NCI-H1105 (cell line): ENCODE measurements around the gene RBM20.
A peak's percentile ranks its signal among the peaks of the same experiment; 100 is the strongest.
"Not testable (repeated sequence)": the region's sequence is repeated elsewhere in the genome, so short reads cannot be mapped to it uniquely, and the experiment has no call there.

Source experiments
- DNase-seq: peaks from one replicate; lab custom pipeline; 2025; lab: John Stamatoyannopoulos, UW

Gene RBM20

DNA sequence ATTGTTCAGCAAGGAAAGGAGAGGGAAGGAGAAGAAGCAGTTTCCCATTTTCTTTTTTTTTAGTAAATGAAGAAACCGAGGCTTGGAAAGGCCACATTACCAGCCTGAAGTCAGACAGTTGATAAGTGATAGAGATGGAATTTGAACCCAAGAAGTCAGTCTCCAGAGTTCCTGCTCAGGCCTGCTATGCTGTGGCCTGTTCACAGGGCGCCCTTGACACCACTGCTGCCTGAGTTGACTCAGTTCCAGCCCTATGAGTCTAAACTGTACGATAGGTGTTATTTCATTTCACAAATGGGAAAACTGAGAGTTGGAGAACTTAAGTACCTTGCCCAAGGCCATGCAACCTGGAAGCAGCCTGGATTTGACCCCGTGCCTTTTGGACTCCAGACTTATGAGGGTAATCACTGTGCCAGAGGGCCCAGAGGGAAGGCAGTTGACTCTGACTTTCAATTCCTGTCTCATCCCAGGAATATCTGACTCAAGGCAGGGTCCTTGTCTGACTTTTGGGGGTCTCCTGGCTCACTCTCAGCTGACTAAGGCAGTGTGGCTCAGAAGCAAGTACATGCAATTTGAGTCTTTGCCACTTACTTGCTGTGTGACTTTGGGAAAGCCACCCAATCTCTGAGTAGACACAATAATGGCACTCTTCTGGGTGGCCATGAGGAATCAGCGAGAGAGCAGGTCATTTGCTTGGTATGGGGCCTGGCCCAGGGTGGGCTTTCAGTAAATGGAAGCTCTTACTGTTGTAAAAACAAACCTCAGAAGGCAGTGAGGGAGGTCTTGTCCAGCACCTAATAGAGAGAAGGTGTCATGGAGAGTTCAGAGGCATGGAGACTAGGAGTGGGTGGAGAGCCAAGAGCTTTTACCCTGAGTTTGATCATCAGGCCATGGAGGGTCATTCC, 17.9 kb upstream of the RBM20 start:
- no peak for DNase-seq

DNA sequence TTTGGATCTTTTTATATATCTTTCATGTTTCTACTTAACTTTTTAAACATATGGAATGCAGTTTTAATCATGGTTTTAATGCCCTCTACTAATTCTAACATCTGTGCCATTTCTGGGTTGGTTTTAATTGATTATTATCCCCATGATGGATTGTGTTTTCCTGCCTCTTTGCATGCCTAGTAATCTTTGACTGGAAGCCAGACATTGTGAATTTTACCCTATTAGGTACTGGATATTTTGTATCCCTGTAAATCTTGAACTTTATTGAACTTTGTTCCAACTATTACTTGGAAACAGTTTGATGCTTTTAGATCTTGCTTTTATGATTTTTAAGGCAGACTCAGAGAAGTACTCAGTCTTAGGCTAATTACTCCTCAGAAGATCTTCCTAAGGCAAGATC, 16.0 kb upstream of the RBM20 start:
- no peak for DNase-seq

DNA sequence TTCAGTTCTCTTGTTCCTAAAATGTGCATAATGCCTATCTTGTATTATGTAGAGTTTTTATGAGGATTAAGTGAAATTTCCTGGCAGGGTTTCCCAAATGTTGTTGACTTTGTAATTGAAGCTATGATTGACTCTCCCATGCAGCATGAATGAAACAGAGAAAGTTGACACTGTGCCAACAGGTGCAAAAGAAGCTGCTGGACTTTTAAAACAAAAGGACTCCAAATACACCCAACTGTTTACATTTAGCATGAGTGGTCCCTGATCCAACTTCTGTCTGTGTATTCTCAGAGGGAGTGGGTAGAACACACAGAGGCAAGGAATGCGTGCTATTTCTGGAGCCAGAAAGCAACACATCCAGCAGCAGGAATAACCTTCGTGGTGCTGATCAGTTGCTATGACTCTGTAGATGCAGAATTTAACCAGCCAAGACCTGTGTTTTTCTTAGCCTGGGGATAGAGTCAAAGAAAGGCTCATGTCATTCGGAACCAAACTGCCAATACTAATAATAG, 14.4 kb upstream of the RBM20 start:
- peak; percentile 84 for DNase-seq

DNA sequence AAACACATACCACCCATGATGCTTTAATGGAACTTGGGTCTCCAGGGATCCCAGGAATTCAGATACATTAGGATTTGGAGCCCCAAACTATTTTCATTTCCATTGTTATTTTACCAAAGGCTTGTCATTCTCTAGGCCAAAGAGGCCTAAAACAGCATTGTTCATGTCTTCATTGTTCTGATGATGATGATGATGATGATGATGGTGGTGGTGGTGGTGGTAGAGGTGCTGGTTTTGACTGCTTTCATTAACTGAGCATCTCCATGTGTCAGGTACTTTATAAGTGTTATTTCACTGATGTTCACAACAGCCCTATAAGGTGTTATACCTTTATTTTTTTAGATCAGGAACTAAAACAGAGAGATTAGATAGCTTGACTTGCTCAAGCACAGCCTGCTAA, 12.2 kb upstream of the RBM20 start:
- DNase-seq: no peak

DNA sequence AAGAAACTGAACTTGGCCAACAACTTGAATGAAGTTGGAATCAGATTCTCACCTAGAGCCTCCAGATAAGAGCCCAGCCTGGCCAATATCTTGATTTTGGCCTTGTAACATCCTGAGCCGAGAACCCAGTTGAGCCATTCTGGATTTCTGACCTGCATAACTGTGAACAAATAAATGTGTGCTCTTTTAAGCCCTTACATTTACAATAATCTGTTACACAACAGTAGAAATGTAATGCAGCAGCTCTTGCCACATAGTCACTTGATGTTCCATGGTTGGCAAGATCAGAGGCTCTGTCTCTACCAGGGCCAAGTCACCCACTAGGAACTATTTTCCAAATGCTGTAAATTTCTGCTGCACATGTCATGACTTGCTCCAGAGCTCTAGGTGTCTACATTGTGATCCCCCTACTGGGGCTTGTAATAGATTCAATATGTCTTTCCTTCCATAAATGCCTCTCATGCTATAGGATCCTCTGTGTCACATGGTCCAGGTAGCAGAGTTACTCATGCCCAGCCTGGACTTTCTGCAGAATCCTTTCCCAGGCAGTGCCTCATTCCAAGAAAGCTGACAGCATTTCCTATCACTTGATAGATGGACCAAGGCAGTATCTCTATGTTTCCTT, 11.4 kb upstream of the RBM20 start:
- no peak for DNase-seq

DNA sequence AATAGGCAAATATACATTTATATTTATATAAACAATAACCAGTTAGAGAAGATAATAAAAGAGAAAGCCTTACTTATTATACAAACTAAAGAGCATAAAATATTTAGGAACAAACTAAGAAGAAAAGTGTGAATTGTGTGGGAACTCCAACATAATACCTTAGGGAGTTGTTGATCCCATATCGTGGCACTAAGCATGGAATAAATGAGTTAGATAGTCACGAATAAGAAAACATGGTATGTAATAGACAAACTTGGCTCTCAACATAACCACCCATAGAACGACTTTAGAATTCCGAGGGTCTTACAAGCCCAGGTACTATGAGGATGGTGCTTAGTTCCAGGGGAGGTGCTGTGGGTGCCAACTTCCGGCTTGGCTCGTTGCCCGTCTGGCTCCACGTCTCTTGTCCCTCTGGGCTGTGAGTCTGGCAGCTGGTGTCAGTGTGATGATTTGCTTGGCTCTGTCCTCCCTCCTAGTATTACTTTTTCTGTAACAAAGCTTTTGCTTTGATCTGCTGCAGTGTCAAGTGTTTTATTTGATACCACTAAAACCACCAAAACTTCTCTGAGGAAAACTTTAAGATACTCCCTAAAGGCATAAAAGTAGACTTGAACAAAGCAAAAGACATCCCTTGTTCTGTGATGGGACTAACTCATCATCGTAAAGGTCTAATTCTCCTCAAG, 9.5 kb upstream of the RBM20 start:
- peak; percentile 70 for DNase-seq

DNA sequence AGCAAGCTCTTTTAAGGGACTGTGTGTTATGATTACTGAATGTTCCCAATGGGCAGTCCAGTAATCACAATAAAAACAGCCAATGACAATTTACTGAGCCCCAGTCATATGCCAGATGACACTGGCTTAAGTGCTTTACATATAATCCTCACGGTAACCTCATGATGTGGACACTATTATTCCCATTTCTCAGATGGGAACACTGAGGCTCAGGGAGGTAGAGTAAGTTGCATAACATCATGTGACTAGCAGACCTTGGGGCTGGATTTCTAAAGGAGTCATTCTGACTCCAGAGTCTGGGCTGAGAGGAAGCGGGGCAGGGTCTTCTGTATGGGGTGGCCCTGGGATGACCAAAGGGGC, 7.6 kb upstream of the RBM20 start:
- DNase-seq: no peak

DNA sequence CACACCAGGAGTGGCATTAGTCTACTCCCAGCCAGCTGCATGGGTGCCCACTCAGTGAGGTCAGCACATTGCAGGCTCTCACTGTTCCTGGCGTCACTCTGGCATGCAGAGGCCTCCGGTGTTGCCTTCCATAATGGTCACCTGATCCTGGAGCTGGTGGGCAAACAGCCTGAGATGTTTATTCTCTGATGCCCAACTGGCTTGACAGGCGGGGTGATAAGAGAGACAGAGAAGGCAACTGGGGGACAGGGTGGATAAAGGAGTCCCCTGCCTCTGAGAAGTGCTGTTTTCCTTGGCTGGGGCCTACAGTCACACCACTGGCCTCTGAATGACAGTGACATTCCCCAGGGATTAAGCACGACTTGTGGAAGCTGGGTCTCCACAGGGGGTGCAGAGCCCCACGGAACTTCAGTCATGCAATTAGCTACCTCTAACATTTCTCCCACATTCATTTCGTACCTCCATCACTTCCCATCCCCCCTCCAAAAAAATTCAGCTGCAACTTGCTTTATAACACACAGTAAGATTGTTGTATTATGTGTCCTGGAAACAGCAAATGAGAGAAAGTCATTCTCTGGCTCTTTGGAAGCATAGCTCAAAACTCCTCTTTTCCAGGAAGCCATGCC, 7.1 kb upstream of the RBM20 start:
- DNase-seq: no peak

DNA sequence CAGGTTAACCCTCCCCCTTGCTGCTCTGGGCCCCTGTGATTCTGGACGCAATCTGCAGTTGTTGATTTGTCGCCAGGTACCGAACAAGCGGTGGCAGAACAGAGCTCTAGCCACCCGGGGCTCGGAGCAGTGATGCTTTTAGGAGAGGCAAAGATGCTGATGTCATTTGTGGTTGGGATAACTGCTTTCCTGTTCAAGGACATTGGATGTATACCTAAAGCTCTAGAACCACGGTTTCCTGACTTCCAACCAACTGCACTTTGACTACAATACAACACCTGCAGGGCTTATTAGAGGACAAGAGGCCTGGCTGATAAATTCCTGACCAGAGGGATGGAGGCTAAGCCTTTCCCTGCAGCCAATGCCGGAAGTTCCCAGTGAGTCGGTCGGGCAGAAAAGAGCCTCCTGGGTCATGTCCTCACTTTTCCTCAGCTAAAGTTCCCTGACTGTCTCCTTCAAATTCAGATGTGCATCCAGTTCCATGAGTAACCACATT, 6.5 kb upstream of the RBM20 start:
- no peak for DNase-seq

DNA sequence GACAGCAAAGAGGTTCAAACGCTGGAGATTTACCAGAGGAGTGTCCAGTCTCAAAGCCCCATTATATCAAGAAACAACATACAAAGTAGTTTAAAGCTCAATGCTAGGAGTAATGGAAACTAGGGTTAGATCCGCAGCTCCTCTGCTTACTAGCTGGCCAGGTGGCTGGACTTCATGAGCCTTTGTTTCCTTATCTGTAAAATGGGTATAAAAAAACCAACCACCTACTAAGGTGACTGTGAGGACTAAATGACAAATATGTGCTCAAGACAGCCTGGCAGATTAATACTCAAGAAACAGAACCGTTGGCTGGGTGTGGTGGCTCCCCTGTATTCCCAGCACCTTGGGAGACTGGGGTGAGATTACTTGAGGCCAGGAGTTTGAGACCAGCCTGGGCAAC, 5.8 kb upstream of the RBM20 start:
- no peak for DNase-seq

DNA sequence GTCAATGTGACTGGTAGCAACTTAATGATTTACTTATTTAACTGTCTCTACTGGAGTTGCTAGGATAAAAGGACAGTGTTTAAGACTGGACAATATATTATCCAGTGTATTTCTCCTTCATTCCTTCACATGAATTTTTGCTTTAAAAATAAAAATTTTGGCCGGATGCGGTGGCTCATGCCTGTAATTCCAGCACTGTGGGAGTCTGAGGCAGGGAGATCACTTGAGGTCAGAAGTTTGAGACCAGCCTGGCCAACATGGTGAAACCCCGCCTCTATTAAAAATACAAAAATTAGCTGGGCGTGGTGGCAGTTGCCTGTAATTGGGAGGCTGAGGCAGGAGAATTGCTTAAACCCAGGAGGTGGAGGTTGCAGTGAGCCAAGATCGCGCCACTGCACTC, 5.1 kb upstream of the RBM20 start:
- DNase-seq: not testable (repeated sequence)

DNA sequence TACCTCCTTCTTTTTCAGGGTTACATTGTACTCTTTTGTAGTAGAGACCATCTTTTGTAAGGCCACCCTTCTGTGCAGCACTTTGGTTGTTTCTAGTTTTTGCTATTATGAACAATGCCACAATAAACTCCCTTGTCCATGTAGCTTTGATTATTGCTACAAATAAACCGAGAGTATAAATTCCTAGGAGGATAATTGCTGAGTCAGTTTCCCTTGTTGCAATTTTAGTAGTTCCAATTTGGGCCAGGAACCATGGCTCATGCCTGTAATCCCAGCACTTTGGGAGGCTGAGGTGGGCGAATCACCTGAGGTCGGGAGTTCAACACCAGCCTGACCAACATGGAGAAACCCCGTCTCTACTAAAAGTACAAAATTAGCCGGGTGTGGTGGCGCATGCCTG, 4.3 kb upstream of the RBM20 start:
- DNase-seq: not testable (repeated sequence)

DNA sequence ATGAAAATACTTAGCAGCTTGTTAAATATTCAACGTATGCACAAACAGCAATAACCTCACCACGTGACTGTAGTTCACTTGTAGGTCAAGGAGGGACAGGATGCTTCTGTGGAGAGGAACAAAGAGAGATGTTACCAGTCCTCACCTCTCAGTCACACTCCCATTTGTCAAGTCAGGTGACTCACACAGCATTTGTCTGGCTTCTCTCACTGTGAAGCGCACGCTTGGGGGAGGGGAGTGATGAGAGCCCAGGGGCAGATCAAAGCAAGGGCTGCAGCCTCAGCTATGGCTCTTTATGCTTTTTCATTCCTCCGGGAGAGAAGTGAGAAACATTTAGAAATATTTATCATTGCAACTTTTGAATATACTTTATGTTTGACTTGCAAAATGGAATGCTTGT, 2.9 kb upstream of the RBM20 start:
- DNase-seq: no peak

DNA sequence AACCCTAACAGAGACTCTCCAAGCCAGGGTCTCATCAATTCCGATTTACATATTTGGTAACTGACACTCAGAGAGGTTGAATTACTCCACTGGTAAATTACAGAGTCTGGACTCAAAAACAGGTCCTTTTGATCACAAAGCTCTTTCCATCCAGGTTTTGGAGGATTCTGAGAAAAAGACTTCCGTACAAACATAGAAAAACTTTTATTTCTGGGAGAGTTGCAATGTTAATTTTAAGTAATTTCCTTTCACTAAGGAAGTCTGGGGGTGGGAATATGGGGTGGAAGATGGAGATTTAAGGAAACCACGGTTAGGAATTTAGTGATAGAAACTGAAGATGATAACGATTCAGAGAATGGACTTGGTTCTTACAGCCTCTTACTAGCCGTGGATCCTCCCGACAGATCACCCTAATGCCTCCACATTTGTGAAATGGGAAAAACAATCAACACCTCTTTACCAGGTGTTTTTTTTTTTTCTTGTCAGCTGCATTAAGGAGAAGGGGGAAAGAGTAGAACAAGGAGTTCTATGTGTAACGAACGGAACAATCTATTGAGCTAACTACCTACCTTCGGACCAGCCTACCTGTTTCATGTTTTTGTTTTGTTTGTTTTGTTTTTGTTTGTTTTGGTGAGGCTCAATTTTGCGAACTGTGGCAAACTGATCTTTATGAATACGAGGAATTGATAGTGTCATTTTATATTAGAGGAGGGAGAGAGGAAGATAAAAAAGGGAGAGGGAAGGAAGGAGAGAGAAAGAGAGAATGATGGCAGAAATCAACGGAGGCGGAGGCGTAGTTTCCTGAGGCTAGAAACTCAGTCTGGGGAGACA, 1.7 kb upstream of the RBM20 start:
- DNase-seq: no peak

DNA sequence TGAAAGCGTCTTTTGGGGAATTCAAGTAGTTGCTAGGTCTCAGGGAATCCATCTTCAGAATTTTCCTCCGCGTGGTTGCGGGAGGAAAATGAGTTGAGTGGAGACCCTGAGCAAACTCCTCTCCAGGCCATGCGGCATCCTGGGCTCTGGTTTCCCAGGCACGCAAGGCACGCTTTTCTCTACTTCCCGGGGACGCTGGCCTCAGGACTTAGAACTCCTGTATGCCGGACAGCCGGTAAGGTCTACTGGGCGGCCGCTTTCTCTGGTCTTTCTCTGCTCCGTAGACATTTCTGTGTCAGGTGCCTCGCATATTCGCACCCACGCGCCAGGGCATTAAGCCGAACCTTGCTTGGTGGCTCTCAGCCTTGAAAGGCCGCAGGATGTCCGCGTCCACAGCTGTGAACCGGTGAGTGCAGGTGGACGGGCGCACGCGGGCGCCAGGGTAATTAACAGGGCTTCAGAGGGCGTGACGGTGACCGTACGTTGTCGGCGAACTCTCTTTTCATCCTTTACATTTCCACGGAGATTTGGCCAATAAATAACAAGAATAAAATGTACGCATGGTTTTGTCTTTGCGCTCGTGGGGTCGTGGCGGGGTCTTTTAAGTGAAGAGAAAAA, 992 bp upstream of the RBM20 start:
- DNase-seq: no peak

DNA sequence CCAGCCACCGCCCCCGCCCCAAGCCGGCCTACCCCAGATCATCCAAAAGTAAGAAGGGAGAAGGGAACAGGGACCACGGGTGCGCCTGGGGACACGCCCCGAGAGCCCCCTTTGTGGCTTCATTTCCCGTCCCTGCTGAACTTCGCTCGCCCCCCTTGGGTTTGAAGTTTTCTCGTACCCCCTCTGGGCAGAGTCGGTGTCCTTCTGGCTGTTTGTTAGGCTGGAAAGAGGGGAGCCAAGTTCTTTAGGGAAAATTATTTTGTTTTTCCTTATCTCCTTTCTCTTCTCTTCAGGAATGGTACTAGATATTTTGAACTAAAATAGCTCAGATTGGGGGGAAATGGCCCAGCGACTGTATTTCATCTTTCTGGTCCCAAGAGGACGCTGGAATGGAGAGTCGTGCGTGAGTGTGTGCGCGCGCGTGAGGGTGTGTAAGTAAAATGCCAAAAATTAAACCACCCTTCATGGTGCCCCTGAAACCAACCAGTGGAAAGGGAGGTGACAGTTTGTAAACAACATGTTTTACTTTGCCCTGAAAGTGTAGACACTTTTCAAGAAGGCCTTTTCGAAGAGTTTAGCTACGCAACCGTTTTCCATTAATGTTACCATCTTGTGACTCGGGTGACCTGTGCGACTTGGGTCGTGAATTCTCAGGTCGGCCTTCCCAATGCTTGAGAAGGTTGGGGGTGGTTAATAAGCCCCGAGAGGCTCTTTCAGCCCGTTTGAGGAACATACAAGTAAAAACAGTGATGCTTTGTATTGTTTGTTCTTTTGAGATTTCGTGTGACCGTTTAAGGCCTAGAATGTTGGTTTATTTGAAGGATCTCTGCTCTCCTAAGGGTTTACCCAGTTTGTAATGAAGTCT, 694 bp downstream of the RBM20 start:
- no peak for DNase-seq

DNA sequence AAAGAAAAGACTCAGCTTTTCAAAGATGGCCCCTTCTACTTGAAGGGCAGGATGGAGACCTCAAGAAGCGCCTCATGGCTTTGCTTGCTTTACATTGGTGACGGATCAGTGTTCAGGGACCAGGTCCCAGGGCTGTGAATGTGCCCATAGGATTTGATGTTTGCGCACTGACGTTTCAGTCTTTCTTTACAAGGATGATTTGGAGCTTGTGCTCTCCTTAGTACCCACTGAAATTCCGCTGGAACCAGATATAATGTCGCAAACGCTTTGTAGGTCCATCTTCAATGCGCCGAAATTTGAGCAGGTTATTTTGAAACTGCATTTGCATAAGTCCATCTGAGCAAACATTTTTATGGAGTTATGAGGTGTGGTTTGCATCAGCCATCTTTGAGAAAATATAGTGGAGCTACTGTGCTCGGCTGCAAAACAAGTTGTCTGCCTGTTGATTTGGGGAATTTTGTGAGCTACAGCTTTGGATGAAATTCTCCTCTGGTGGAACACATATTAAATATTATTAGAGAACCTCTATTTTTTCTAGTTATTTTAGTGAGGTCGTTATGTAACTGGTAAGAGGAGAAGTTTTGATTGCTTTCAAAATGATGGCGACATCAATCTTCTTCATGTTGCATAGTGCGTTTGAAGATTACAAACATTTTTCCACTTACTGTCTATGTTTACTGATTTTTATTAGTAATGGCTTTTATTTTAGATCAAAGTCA, 2.4 kb downstream of the RBM20 start:
- no peak for DNase-seq

DNA sequence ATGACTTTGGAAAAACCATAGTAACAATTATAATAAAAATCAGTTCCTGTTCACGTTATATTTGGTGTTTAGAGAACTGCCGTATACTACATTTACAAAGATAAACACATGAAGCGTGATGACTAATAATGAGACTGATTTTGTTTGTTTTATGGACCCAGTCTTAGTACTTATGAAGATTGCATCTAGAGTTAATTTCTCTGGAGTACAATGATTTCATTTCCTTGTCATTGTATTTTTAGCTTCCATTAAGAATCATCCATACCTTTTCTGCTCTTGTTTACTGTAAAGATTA, 2.9 kb downstream of the RBM20 start:
- DNase-seq: no peak

DNA sequence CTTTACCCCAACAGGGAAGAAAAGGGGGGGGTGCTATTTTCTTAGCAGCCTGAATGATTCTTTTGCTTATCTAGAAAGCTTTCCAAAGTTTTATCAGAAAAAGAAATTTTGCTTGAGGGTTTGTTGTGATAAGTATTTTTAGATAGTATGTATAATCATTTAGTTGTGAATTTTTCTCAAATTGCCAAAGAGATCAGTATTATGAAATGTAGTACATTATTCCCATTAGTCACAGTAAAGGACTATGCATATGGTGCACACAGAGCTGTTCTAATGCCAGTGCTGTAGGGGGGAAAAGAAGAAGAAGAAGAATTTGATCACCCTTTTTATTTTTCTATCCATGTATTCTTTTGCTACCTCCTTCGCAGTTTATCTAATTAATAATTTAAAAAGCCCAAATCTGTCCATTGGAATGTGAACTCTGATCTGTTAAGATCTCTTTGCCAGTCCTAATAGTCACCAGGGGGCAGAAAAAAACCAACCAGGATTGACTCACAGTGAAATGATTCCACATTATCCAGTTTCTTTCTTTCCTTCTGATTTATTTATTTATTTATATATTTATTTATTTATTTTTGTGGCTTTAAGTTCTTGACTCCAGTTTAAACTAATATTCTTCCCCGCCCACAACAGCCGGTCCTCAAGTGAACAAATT, 4.7 kb downstream of the RBM20 start:
- no peak for DNase-seq
